KOPT-K1 (cell line): ENCODE results near the gene CRHR2.

Experiments
- H3K27ac ChIP-seq: fragments of 200-600 bp; sonication (generic); 2 replicates; pipeline ENCODE4 v1.5.1; 2016; ENCODE audit warnings: antibody characterized with exemption, mild to moderate bottlenecking, low read depth, low read length; ENCODE audit not compliant: poor library complexity, severe bottlenecking
- H3K36me3 ChIP-seq: fragments of 200-600 bp; sonication (generic); 2 replicates; pipeline ENCODE4 v1.5.1; 2017; ENCODE audit warnings: antibody characterized with exemption, mild to moderate bottlenecking, low read length, moderate library complexity; ENCODE audit not compliant: insufficient read depth
- H3K9me3 ChIP-seq: fragments of 200-600 bp; sonication (generic); 2 replicates; pipeline ENCODE4 v1.5.1; 2017; ENCODE audit warnings: antibody characterized with exemption, low read length, mild to moderate bottlenecking; ENCODE audit not compliant: insufficient read depth, poor library complexity, severe bottlenecking

The CRHR2 gene

GRCh38 chr7:30656006-30656957 is 26.0 kb downstream of the CRHR2 start:
- H3K36me3 ChIP-seq = no peaks in the 10 kb centered on the region
- no peak overlapping the region for H3K27ac ChIP-seq
- H3K9me3 ChIP-seq = no peaks in the 10 kb centered on the region

- H3K27ac ChIP-seq = no peak overlapping the region
Observed at GRCh38 chr7:30655096-30655970, 26.9 kb downstream of the CRHR2 start.

GRCh38 chr7:30654296-30655090 is 27.8 kb downstream of the CRHR2 start:
- H3K9me3 ChIP-seq = no peaks in the 10 kb centered on the region
- H3K36me3 ChIP-seq = no peaks in the 10 kb centered on the region
- no peak overlapping the region for H3K27ac ChIP-seq

More at GRCh38 chr7:30655096-30655970, 26.9 kb downstream of the CRHR2 start:
- Histone ChIP-seq H3K36me3 (no peaks in the 10 kb centered on the region), H3K9me3 (no peaks in the 10 kb centered on the region)

GRCh38 chr7:30652698-30653641 is 29.3 kb downstream of the CRHR2 start:
- H3K36me3 ChIP-seq = no peaks in the 10 kb centered on the region
- H3K27ac ChIP-seq = no peak overlapping the region

GRCh38 chr7:30652132-30652531 is 30.1 kb downstream of the CRHR2 start:
- H3K9me3 ChIP-seq = no peaks in the 10 kb centered on the region
- no peaks in the 10 kb centered on the region for H3K36me3 ChIP-seq
- H3K27ac ChIP-seq = no peak overlapping the region

More at GRCh38 chr7:30652698-30653641, 29.3 kb downstream of the CRHR2 start:
- no peaks in the 10 kb centered on the region for H3K9me3 ChIP-seq

GRCh38 chr7:30650421-30650808 is 31.8 kb downstream of the CRHR2 start:
- Histone ChIP-seq H3K9me3 (no peaks in the 10 kb centered on the region), H3K27ac (no peak overlapping the region), H3K36me3 (peaks cover 16% of the 10 kb centered on the region)

- no peak overlapping the region for H3K27ac ChIP-seq
- H3K9me3 ChIP-seq = no peaks in the 10 kb centered on the region
- peaks cover 22% of the 10 kb centered on the region for H3K36me3 ChIP-seq
Observed at GRCh38 chr7:30649717-30650420, 32.4 kb downstream of the CRHR2 start.

- H3K27ac ChIP-seq = no peak overlapping the region
- H3K36me3 ChIP-seq = peaks cover 31% of the 10 kb centered on the region
- no peaks in the 10 kb centered on the region for H3K9me3 ChIP-seq
Observed at GRCh38 chr7:30648744-30649540, 33.3 kb downstream of the CRHR2 start.

GRCh38 chr7:30647589-30648364 is 34.5 kb downstream of the CRHR2 start:
- H3K36me3 ChIP-seq = peaks cover 42% of the 10 kb centered on the region
- H3K9me3 ChIP-seq = no peaks in the 10 kb centered on the region
- H3K27ac ChIP-seq = no peak overlapping the region

- Histone ChIP-seq H3K27ac (no peak overlapping the region), H3K36me3 (peaks cover 45% of the 10 kb centered on the region), H3K9me3 (no peaks in the 10 kb centered on the region)
Observed at GRCh38 chr7:30646154-30646553, 36.1 kb downstream of the CRHR2 start.

- peaks cover 45% of the 10 kb centered on the region for H3K36me3 ChIP-seq
Observed at GRCh38 chr7:30645661-30646060, 36.6 kb downstream of the CRHR2 start.

GRCh38 chr7:30644286-30644955 is 37.8 kb downstream of the CRHR2 start:
- no peaks in the 10 kb centered on the region for H3K9me3 ChIP-seq
- H3K27ac ChIP-seq = no peak overlapping the region
- peaks cover 45% of the 10 kb centered on the region for H3K36me3 ChIP-seq

More at GRCh38 chr7:30645661-30646060, 36.6 kb downstream of the CRHR2 start:
- H3K9me3 ChIP-seq = no peaks in the 10 kb centered on the region
- no peak overlapping the region for H3K27ac ChIP-seq
